Hepatic stellate cell (primary cell): Measurements from ENCODE around the gene POLE2.
"Not testable (repeated sequence)": the region's sequence is repeated elsewhere in the genome, so short reads cannot be mapped to it uniquely, and the experiment has no call there.

ENCODE experiments used
- DNase-seq: peaks from one replicate; pipeline ENCODE4 v3.0.0; 2011; ENCODE audit warnings: low spot score

POLE2 gene

GRCh38 chr14:49619273-49619672 is 68.7 kb downstream of the POLE2 start:
- not testable (repeated sequence) for DNase-seq

- DNase-seq, result no peak
Measured at GRCh38 chr14:49617852-49618519, 70.0 kb downstream of the POLE2 start.

GRCh38 chr14:49615776-49616175 is 72.2 kb downstream of the POLE2 start:
- DNase-seq, result no peak

- no peak for DNase-seq
Measured at GRCh38 chr14:49614196-49614595, 73.8 kb downstream of the POLE2 start.

GRCh38 chr14:49612671-49613070 is 75.3 kb downstream of the POLE2 start:
- no peak for DNase-seq

GRCh38 chr14:49612251-49612650 is 75.8 kb downstream of the POLE2 start:
- DNase-seq, result no peak

- no peak for DNase-seq
Measured at GRCh38 chr14:49607583-49607982, 80.4 kb downstream of the POLE2 start.

- peak; percentile 81 for DNase-seq
Measured at GRCh38 chr14:49598485-49599300, 89.3 kb downstream of the POLE2 start, which contains the start of gene LRR1. Gene LRR1 (plus strand): TSS chr14:49598940. CDS start chr14:49599021, 81 bp downstream.

GRCh38 chr14:49598189-49598484 is 89.9 kb downstream of the POLE2 start:
- no peak for DNase-seq

GRCh38 chr14:49594347-49595091 is 93.5 kb downstream of the POLE2 start:
- DNase-seq, result peak; percentile 60
